Activated CD4-positive, alpha-beta T cell treated with anti-CD3 and anti-CD28 coated beads for 48 hours (primary cell): ENCODE data around the gene PLP1.
"Not testable (repeated sequence)": the region's sequence is repeated elsewhere in the genome, so short reads cannot be mapped to it uniquely, and the experiment has no call there.

Experiments used
- DNase-seq: peaks from one replicate; pipeline ENCODE4 v3.0.0-alpha.2; 2020

PLP1 gene

GRCh38 chrX:103776546-103776945, at the start of gene PLP1:
Gene PLP1 (plus strand): TSS chrX:103776840. CDS start chrX:103776996, 156 bp downstream.
- DNase-seq: no peak

- no peak for DNase-seq
These were observed 49.5 kb upstream of the PLP1 start for GRCh38 chrX:103727115-103727514.

GRCh38 chrX:103729015-103729414, 47.6 kb upstream of the PLP1 start:
- DNase-seq: no peak

GRCh38 chrX:103730147-103730795, 46.4 kb upstream of the PLP1 start:
- no peak for DNase-seq

GRCh38 chrX:103730796-103731493, 45.7 kb upstream of the PLP1 start:
- no peak for DNase-seq

GRCh38 chrX:103733017-103733416, 43.6 kb upstream of the PLP1 start:
- DNase-seq: no peak

GRCh38 chrX:103734125-103734760, 42.4 kb upstream of the PLP1 start:
- peak; percentile 29 for DNase-seq

GRCh38 chrX:103737696-103738095, 38.9 kb upstream of the PLP1 start:
- no peak for DNase-seq

- DNase-seq: no peak
These were observed 37.2 kb upstream of the PLP1 start for GRCh38 chrX:103739421-103739820.

- no peak for DNase-seq
These were observed 34.8 kb upstream of the PLP1 start for GRCh38 chrX:103741879-103742278.

- no peak for DNase-seq
These were observed 34.3 kb upstream of the PLP1 start for GRCh38 chrX:103742339-103742738.

GRCh38 chrX:103747163-103747562, 29.5 kb upstream of the PLP1 start:
- DNase-seq: no peak

GRCh38 chrX:103754401-103754800, 22.2 kb upstream of the PLP1 start:
- no peak for DNase-seq

GRCh38 chrX:103756736-103757135, 19.9 kb upstream of the PLP1 start:
- DNase-seq: no peak

- no peak for DNase-seq
These were observed 18.1 kb upstream of the PLP1 start for GRCh38 chrX:103758555-103758954.

GRCh38 chrX:103763541-103763940, 13.1 kb upstream of the PLP1 start:
- DNase-seq: not testable (repeated sequence)

GRCh38 chrX:103766813-103767555, 9.7 kb upstream of the PLP1 start:
- DNase-seq: not testable (repeated sequence)

- DNase-seq: no peak
These were observed 3.2 kb upstream of the PLP1 start for GRCh38 chrX:103773445-103773844.

- no peak for DNase-seq
These were observed 2.5 kb upstream of the PLP1 start for GRCh38 chrX:103774070-103774642.

- no peak for DNase-seq
These were observed 2.6 kb downstream of the PLP1 start for GRCh38 chrX:103779141-103779789.

GRCh38 chrX:103780336-103781061, 3.9 kb downstream of the PLP1 start:
- DNase-seq: no peak

- no peak for DNase-seq
These were observed 4.4 kb downstream of the PLP1 start for GRCh38 chrX:103781062-103781402.
